Measurements from ENCODE around the gene LY9. TPM values are rescaled to one million over a fixed set of nuclear protein-coding genes. Genes with fewer than 3 reads are reported as not detected.
"Not testable (repeated sequence)": the region's sequence is repeated elsewhere in the genome, so short reads cannot be mapped to it uniquely, and the experiment has no call there.

LY9 gene
- total RNA-seq, 2 experiments from 2014 or later, result 4.2 to 4.8 TPM

- CTCF ChIA-PET, result interaction anchor here (0.8 to 1.5 kb wide), 2 partner anchors 85 to 88 kb away, joined by 3 read pairs; no protein-coding TSS in a partner anchor
- POLR2A ChIA-PET, result no interaction called here
These were observed 70.2 kb downstream of the LY9 start for GRCh38 chr1:160866001-160866694.

- CTCF ChIA-PET, result no interaction called here
- POLR2A ChIA-PET, result no interaction called here
These were observed 70.8 kb downstream of the LY9 start for GRCh38 chr1:160866695-160867260.

- CTCF ChIA-PET, POLR2A ChIA-PET: not testable (repeated sequence)
These were observed 71.7 kb downstream of the LY9 start for GRCh38 chr1:160867651-160868050.

- CTCF ChIA-PET, result no interaction called here
These were observed 72.2 kb downstream of the LY9 start for GRCh38 chr1:160868141-160868540.

GRCh38 chr1:160874935-160875334, 79.0 kb downstream of the LY9 start:
- CTCF ChIA-PET, result no interaction called here

More at GRCh38 chr1:160868141-160868540, 72.2 kb downstream of the LY9 start:
- POLR2A ChIA-PET, result interaction anchor here (0.5 kb wide), 1 partner anchor 15 kb away, joined by 10 read pairs; no protein-coding TSS in a partner anchor

GRCh38 chr1:160875591-160875990, 79.6 kb downstream of the LY9 start:
- CTCF ChIA-PET, POLR2A ChIA-PET: not testable (repeated sequence)

More at GRCh38 chr1:160874935-160875334, 79.0 kb downstream of the LY9 start:
- POLR2A ChIA-PET, result no interaction called here

GRCh38 chr1:160876311-160876710, 80.3 kb downstream of the LY9 start:
- ChIA-PET POLR2A (no interaction called here), CTCF (interaction anchor here (0.8 to 2.3 kb wide), 4 partner anchors 12 to 45 kb away, joined by 3 to 9 read pairs (median 5); no protein-coding TSS in a partner anchor)

GRCh38 chr1:160877221-160877620, 81.2 kb downstream of the LY9 start:
- ChIA-PET CTCF (interaction anchor here (0.6 to 2.5 kb wide), 17 partner anchors 9 to 1625 kb away, joined by 3 to 15 read pairs (median 3); partner anchors contain the start of genes CD244 and ITLN2), POLR2A (interaction anchor here (0.6 kb wide), 1 partner anchor 60 kb away, joined by 3 read pairs; no protein-coding TSS in a partner anchor)

Other genes with a start within 250 kb of the LY9 start
- gene CD84, start 216.7 kb upstream of the LY9 start, total RNA-seq, result 10 to 100 TPM; 15.7 to 17.6 TPM
- 100 to 1,000 TPM; 102 to 105 TPM for gene SLAMF1, start 149.1 kb upstream of the LY9 start, total RNA-seq
- 100 to 1,000 TPM; 292 to 307 TPM for gene CD48, start 84.4 kb upstream of the LY9 start, total RNA-seq
- 10 to 100 TPM; 75.2 to 75.4 TPM for gene SLAMF7, start 56.9 kb upstream of the LY9 start, total RNA-seq
- 1 to 10 TPM; 1.9 to 2.1 TPM for gene CD244, start 66.7 kb downstream of the LY9 start, total RNA-seq
- not detected for gene ITLN1, start 89.0 kb downstream of the LY9 start, total RNA-seq
- not detected for gene ITLN2, start 158.6 kb downstream of the LY9 start, total RNA-seq
- 10 to 100 TPM in 1 of 2 experiments, 1 to 10 TPM in 1; 8.6 to 11.5 TPM for gene F11R, start 225.0 kb downstream of the LY9 start, total RNA-seq
- 10 to 100 TPM; 40.9 to 43.2 TPM for gene TSTD1, start 242.8 kb downstream of the LY9 start, total RNA-seq
- 10 to 100 TPM; 58.4 to 63.8 TPM for gene USF1, start 249.8 kb downstream of the LY9 start, total RNA-seq